OCI-LY7 (cell line): ENCODE measurements around the gene VIPR2. TPM values are rescaled to one million over a fixed set of nuclear protein-coding genes. Genes with fewer than 3 reads are reported as not detected.
"Not testable (repeated sequence)": the region's sequence is repeated elsewhere in the genome, so short reads cannot be mapped to it uniquely, and the experiment has no call there.

ENCODE experiments used
- BruUV-seq: library from RNA; stranded (reverse); fragments of 400-500 nt; replicated peaks from 2 replicates; lab custom pipeline; 2021; lab: Mats Ljungman, UMichigan
- CTCF ChIA-PET: fragments of 300-600 bp; sonication (Branson Sonifier 250); formaldehyde crosslinking; loops from one replicate; lab custom pipeline; 2022; ENCODE audit warnings: antibody characterized with exemption; ENCODE audit not compliant: unreplicated experiment; lab: Charles Lee
- POLR2A ChIA-PET: fragments of 300-600 bp; sonication (Branson Sonifier 250); formaldehyde crosslinking; loops from one replicate; lab custom pipeline; 2022; ENCODE audit warnings: antibody characterized with exemption; lab: Charles Lee
- DNase-seq: peaks from one replicate; pipeline ENCODE4 v3.0.0-alpha.2; 2015; ENCODE audit warnings: low spot score
- H2AFZ ChIP-seq: fragments of 200-600 bp; sonication (generic), shearing (Covaris generic); 2 replicates; pipeline ENCODE4 v1.6.1; 2014; ENCODE audit warnings: mild to moderate bottlenecking, antibody characterized with exemption, low read length, moderate library complexity
- H3K27ac ChIP-seq: fragments of 200-600 bp; sonication (generic); 2 replicates; pipeline ENCODE4 v1.5.1; 2014; ENCODE audit warnings: mixed run types, low read depth, mild to moderate bottlenecking, moderate library complexity, low read length, inconsistent platforms; ENCODE audit not compliant: poor library complexity, severe bottlenecking
- H3K36me3 ChIP-seq: fragments of 200-600 bp; sonication (generic); 2 replicates; pipeline ENCODE4 v1.6.1; 2014; ENCODE audit warnings: mild to moderate bottlenecking, antibody characterized with exemption, low read length, moderate library complexity, mixed read lengths; ENCODE audit not compliant: insufficient read depth
- H3K4me1 ChIP-seq: fragments of 200-600 bp; sonication (generic); 2 replicates; pipeline ENCODE4 v1.5.1; 2014; ENCODE audit warnings: mild to moderate bottlenecking, low read length; ENCODE audit not compliant: insufficient read depth, poor library complexity, severe bottlenecking
- H3K4me2 ChIP-seq: fragments of 200-600 bp; sonication (generic); 2 replicates; pipeline ENCODE4 v1.6.1; 2014; ENCODE audit warnings: mild to moderate bottlenecking, low read length
- H3K4me3 ChIP-seq: fragments of 200-600 bp; sonication (generic); 2 replicates; pipeline ENCODE4 v1.5.1; 2014; ENCODE audit warnings: mild to moderate bottlenecking, low read depth, low read length; ENCODE audit not compliant: poor library complexity, severe bottlenecking
- H3K79me2 ChIP-seq: fragments of 200-600 bp; sonication (generic); 2 replicates; pipeline ENCODE4 v1.6.1; 2016; ENCODE audit warnings: low read depth, mild to moderate bottlenecking, low read length, moderate library complexity, mixed read lengths; ENCODE audit not compliant: insufficient read depth
- H3K9me2 ChIP-seq: fragments of 200-600 bp; sonication (generic); 2 replicates; pipeline ENCODE4 v1.6.1; 2016; ENCODE audit warnings: mild to moderate bottlenecking, low read length, mixed read lengths; ENCODE audit not compliant: insufficient read depth
- H3K9me3 ChIP-seq: fragments of 200-600 bp; sonication (generic); 2 replicates; pipeline ENCODE4 v1.6.1; 2014; ENCODE audit warnings: mild to moderate bottlenecking, mixed run types, low read length, mixed read lengths
- H4K20me1 ChIP-seq: fragments of 200-600 bp; sonication (generic); 2 replicates; pipeline ENCODE4 v1.6.1; 2014; ENCODE audit warnings: mild to moderate bottlenecking, antibody characterized with exemption, low read length, moderate library complexity, mixed read lengths; ENCODE audit not compliant: insufficient read depth
- CTCF ChIP-seq: fragments of 200-600 bp; sonication (generic); conservative IDR thresholded peaks from 2 replicates; pipeline ENCODE4 v1.5.1; 2014; ENCODE audit warnings: mild to moderate bottlenecking, antibody characterized with exemption, low read length, moderate library complexity, mixed read lengths
- EZH2phosphoT487 ChIP-seq: fragments of 200-600 bp; sonication (generic); IDR thresholded peaks from 2 replicates; pipeline ENCODE4 v1.6.1; 2018; ENCODE audit warnings: low read depth, borderline replicate concordance, mild to moderate bottlenecking, mixed run types, antibody characterized with exemption, low read length, moderate library complexity, mixed read lengths
- intact Hi-C: fragments of 100-400 bp; cut with micrococcal nuclease; formaldehyde crosslinking; loops from one replicate; pipeline ENCODE4 v1.10.0; 2022; ENCODE audit not compliant: unreplicated experiment
- total RNA-seq, 2 experiments: library from RNA; depleted of rRNA in 1 of 2; stranded (reverse); fragments of >200 nt in 1 of 2; shearing (Covaris generic) in 1 of 2; gene quantifications; 2 replicates each; pipeline ENCODE4 v1.2.3, GENCODE V29; 2014 to 2022

The VIPR2 gene
- total RNA-seq, 2 experiments from 2014 or later, result not detected

GRCh38 chr7:159007996-159008389, 136.7 kb downstream of the VIPR2 start:
- no peak overlapping the region for H3K27ac ChIP-seq
- CTCF ChIA-PET, result no interaction called here
- DNase-seq, result no peak
- no peaks in the 10 kb centered on the region for H3K4me1 ChIP-seq
- no TSS peak for BruUV-seq
- H3K4me2 ChIP-seq, result no peak overlapping the region
- H2AFZ ChIP-seq, result no peak overlapping the region
- TF ChIP-seq EZH2phosphoT487 (no peak), CTCF (no peak)
- H3K36me3 ChIP-seq, result no peaks in the 10 kb centered on the region
- H3K4me3 ChIP-seq, result no peak overlapping the region
- H3K9me2 ChIP-seq, result no peaks in the 10 kb centered on the region
- intact Hi-C loops, result no loop called here
- no peaks in the 10 kb centered on the region for H3K9me3 ChIP-seq
- no peaks in the 10 kb centered on the region for H3K79me2 ChIP-seq
- POLR2A ChIA-PET, result no interaction called here
- no peaks in the 10 kb centered on the region for H4K20me1 ChIP-seq

- H3K9me3 ChIP-seq, result no peaks in the 10 kb centered on the region
- H3K36me3 ChIP-seq, result no peaks in the 10 kb centered on the region
- no peaks in the 10 kb centered on the region for H3K9me2 ChIP-seq
- H3K4me3 ChIP-seq, result no peak overlapping the region
- ChIA-PET POLR2A (no interaction called here), CTCF (no interaction called here)
- H3K4me1 ChIP-seq, result no peaks in the 10 kb centered on the region
- BruUV-seq, result no TSS peak
- no peaks in the 10 kb centered on the region for H4K20me1 ChIP-seq
- DNase-seq, result no peak
- no peak overlapping the region for H3K4me2 ChIP-seq
- H3K27ac ChIP-seq, result no peak overlapping the region
- intact Hi-C loops, result no loop called here
- H2AFZ ChIP-seq, result no peak overlapping the region
- no peaks in the 10 kb centered on the region for H3K79me2 ChIP-seq
- no peak for TF ChIP-seq CTCF
- TF ChIP-seq EZH2phosphoT487, result no peak
Observed at GRCh38 chr7:159007364-159007995, 137.2 kb downstream of the VIPR2 start.

GRCh38 chr7:159006610-159007130, 138.0 kb downstream of the VIPR2 start:
- no peaks in the 10 kb centered on the region for H3K79me2 ChIP-seq
- H3K4me1 ChIP-seq, result no peaks in the 10 kb centered on the region
- H3K27ac ChIP-seq, result no peak overlapping the region
- no peaks in the 10 kb centered on the region for H4K20me1 ChIP-seq
- H3K9me3 ChIP-seq, result no peaks in the 10 kb centered on the region
- no TSS peak for BruUV-seq
- DNase-seq, result no peak
- H3K4me3 ChIP-seq, result no peak overlapping the region
- no peak for TF ChIP-seq CTCF
- TF ChIP-seq EZH2phosphoT487, result no peak
- POLR2A ChIA-PET, result no interaction called here
- CTCF ChIA-PET, result no interaction called here
- no peaks in the 10 kb centered on the region for H3K9me2 ChIP-seq
- H3K36me3 ChIP-seq, result no peaks in the 10 kb centered on the region
- no peak overlapping the region for H2AFZ ChIP-seq
- H3K4me2 ChIP-seq, result no peak overlapping the region
- intact Hi-C loops, result no loop called here

GRCh38 chr7:159006022-159006609, 138.6 kb downstream of the VIPR2 start:
- H3K9me3 ChIP-seq, DNase-seq, intact Hi-C loops, BruUV-seq, H3K79me2 ChIP-seq, H3K4me3 ChIP-seq, H3K4me2 ChIP-seq, H3K4me1 ChIP-seq, H3K36me3 ChIP-seq, H3K9me2 ChIP-seq, H4K20me1 ChIP-seq, H2AFZ ChIP-seq, CTCF ChIA-PET, H3K27ac ChIP-seq, POLR2A ChIA-PET: not testable (repeated sequence)
